ENCODE data around the gene TNFSF4. TPM values are rescaled to one million over a fixed set of nuclear protein-coding genes. Genes with fewer than 3 reads are reported as not detected.
A peak's percentile ranks its signal among the peaks of the same experiment; 100 is the strongest.

Gene TNFSF4
- total RNA-seq, 3 donors from 2014 or later (not counting 1 experiment from before 2014, with no cell fraction given) = 1.7 to 3.7 (median 2.9) TPM

DNA sequence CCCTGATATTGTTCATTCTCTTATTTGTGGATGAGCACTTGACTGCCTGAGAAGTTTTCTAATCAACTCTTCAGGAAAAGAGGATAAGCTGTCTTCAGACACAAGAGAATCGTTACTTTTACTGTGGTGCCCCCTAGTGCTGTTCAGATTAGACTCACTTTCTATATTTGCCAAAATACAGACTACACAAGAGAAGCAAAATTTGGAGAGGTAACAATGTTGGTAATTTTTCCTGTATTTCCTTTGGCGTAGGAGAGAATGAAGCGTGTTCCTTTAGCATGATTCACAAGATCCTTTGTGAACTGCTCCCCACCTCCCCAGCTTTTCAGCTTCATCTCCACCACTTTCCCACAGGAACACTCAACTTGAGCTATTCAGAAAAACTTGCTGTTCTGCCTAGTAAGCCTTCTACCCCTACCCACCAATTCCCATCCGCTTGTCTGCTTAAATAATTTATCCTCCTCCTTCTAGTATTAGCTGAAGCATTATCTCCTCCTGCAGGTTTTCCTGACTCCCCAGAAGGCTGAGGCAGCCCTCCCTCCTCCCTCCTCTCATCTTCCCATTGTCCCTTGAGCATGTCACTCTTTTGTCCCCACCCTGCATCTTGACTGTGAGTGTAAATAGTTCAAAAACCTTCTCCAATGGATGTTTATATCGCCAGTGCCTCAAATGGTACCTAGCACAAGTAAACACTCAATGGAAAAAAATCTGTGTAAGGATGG is 4.5 kb downstream of the TNFSF4 start:
- Histone ChIP-seq H3K27me3 (ENCODE audit: control insufficient read depth, insufficient read depth, low read length) (no peaks in the 10 kb centered on the region), H3K9me3 (ENCODE audit: control insufficient read depth, insufficient read depth, low read length) (no peaks in the 10 kb centered on the region), H3K4me3 (ENCODE audit: low read length) (no peak overlapping the region), H3K4me1 (ENCODE audit: control insufficient read depth, insufficient read depth, low read length) (peaks cover 22% of the 10 kb centered on the region), H3K36me3 (ENCODE audit: control insufficient read depth, insufficient read depth, low read length) (no peaks in the 10 kb centered on the region), H3K27ac (ENCODE audit: low read length) (no peak overlapping the region)
- DNase-seq (peak in 1 of 2 donors; percentile 56), ATAC-seq (no peak)
- Mint-ChIP-seq H3K9me3 (no peaks in the 10 kb centered on the region), H3K4me3 (no peak overlapping the region), H3K4me1 (peaks cover 34 to 42% of the 10 kb centered on the region in 2 donors), H3K27ac (peak overlapping the region in 1 of 2 donors; percentile 48), H3K36me3 (no peaks in the 10 kb centered on the region), H3K27me3 (ENCODE audit: low read depth in 2 of 2) (no peaks in the 10 kb centered on the region)
- TF ChIP-seq, protein P1, sequence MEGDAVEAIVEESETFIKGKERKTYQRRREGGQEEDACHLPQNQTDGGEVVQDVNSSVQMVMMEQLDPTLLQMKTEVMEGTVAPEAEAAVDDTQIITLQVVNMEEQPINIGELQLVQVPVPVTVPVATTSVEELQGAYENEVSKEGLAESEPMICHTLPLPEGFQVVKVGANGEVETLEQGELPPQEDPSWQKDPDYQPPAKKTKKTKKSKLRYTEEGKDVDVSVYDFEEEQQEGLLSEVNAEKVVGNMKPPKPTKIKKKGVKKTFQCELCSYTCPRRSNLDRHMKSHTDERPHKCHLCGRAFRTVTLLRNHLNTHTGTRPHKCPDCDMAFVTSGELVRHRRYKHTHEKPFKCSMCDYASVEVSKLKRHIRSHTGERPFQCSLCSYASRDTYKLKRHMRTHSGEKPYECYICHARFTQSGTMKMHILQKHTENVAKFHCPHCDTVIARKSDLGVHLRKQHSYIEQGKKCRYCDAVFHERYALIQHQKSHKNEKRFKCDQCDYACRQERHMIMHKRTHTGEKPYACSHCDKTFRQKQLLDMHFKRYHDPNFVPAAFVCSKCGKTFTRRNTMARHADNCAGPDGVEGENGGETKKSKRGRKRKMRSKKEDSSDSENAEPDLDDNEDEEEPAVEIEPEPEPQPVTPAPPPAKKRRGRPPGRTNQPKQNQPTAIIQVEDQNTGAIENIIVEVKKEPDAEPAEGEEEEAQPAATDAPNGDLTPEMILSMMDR (IDR thresholded peaks at IDR 0.05) = no peak
- intact Hi-C loops (cut with micrococcal nuclease) = loop anchor here (1.0 kb wide), 1 partner anchor 457 kb away; no protein-coding TSS in a partner anchor
- 34% methylated on average over 4 of the region's 5 CpGs for WGBS (ENCODE audit: insufficient coverage)

DNA sequence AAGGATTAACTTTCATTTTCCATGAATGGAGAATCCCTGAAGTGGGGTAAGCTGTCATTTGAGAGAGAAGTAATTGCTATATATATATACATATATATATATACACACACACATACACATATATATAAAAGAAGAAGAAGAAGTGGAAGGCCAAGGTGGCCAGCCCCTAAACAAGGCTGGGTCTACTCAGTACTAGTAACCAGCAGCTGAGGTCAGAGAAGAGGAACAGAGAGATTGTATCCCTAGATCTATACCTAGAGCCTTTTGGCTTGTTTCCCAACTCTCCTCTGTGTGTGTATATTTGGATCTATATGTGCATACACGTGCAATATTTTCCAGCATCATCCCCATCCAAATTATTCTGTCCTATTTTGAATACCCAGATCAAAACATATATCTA is 5.2 kb downstream of the TNFSF4 start:
- peaks cover 21% of the 10 kb centered on the region for H3K4me1 ChIP-seq (ENCODE audit: control insufficient read depth, insufficient read depth, low read length)
- H3K4me3 Mint-ChIP-seq = no peak overlapping the region
- H3K27me3 Mint-ChIP-seq (ENCODE audit: low read depth in 2 of 2) = no peaks in the 10 kb centered on the region
- H3K9me3 Mint-ChIP-seq = no peaks in the 10 kb centered on the region
- no peaks in the 10 kb centered on the region for H3K9me3 ChIP-seq (ENCODE audit: control insufficient read depth, insufficient read depth, low read length)
- no peak overlapping the region for H3K27ac Mint-ChIP-seq
- DNase-seq (no peak), ATAC-seq (no peak)
- intact Hi-C loops (cut with micrococcal nuclease) = loop anchor here (1.0 kb wide), 1 partner anchor 457 kb away; no protein-coding TSS in a partner anchor
- H3K27ac ChIP-seq (ENCODE audit: low read length) = no peak overlapping the region
- H3K4me3 ChIP-seq (ENCODE audit: low read length) = no peak overlapping the region
- no CpG with 5 or more reads among the region's 1 CpG for WGBS (ENCODE audit: insufficient coverage)
- no peaks in the 10 kb centered on the region for H3K27me3 ChIP-seq (ENCODE audit: control insufficient read depth, insufficient read depth, low read length)
- peaks cover 28 to 36% of the 10 kb centered on the region in 2 donors for H3K4me1 Mint-ChIP-seq
- H3K36me3 Mint-ChIP-seq = no peaks in the 10 kb centered on the region
- H3K36me3 ChIP-seq (ENCODE audit: control insufficient read depth, insufficient read depth, low read length) = no peaks in the 10 kb centered on the region
- TF ChIP-seq, protein P1 (IDR thresholded peaks at IDR 0.05) = no peak

DNA sequence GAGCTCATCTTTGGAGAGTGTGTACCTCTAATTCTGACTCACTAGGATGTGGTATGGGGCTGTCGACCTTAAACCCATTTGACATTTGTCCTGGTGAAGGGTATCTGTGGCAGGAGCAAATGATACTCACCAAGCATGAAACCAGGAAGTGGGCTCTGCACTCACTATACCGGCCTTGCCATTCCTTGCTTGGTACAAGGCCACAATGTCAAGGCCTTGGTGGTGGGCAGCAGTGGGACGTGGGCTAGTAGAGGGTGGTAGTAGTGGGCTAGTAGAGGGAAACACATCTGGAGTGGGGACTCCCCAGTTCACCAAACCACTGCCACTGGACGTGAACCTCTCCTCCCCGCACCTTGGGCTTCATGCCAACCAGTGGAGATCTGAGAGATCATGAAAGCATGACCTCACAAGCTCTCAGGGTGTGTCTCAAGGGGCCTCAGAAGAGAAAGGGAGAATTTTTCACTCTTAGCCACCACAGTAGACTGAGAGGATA is 11.5 kb downstream of the TNFSF4 start:
- peak; percentile 50 to 76 (median 55) for ATAC-seq
- TF ChIP-seq, protein P1 (IDR thresholded peaks at IDR 0.05) = no peak
- Histone ChIP-seq H3K36me3 (ENCODE audit: control insufficient read depth, insufficient read depth, low read length) (no peaks in the 10 kb centered on the region), H3K9me3 (ENCODE audit: control insufficient read depth, insufficient read depth, low read length) (no peaks in the 10 kb centered on the region), H3K4me1 (ENCODE audit: control insufficient read depth, insufficient read depth, low read length) (peaks cover 9% of the 10 kb centered on the region), H3K4me3 (ENCODE audit: low read length) (no peak overlapping the region), H3K27ac (ENCODE audit: low read length) (peak overlapping the region; percentile 34), H3K27me3 (ENCODE audit: control insufficient read depth, insufficient read depth, low read length) (no peaks in the 10 kb centered on the region)
- 7% methylated on average over 5 of the region's 5 CpGs for WGBS (ENCODE audit: insufficient coverage)
- Mint-ChIP-seq H3K4me1 (peaks cover 16 to 25% of the 10 kb centered on the region in 2 donors), H3K36me3 (no peaks in the 10 kb centered on the region), H3K4me3 (no peak overlapping the region), H3K27me3 (ENCODE audit: low read depth in 2 of 2) (no peaks in the 10 kb centered on the region), H3K27ac (peak overlapping the region; percentile 16 to 45), H3K9me3 (no peaks in the 10 kb centered on the region)
- DNase-seq = peak; percentile 15 to 25
- intact Hi-C loops (cut with micrococcal nuclease) = no loop called here
